Kidney (tissue), 14 donors: ENCODE results near the gene MTCL1. TPM values are rescaled to one million over a fixed set of nuclear protein-coding genes. Genes with fewer than 3 reads are reported as not detected.

ENCODE experiments used
- DNase-seq, 5 donors: peaks; one replicate each; pipeline ENCODE4 v3.0.0-alpha.2; 2013 to 2020
- FAIRE-seq: peaks from 2 replicates; lab custom pipeline; 2012; peaks lifted over from hg19 to GRCh38; lab: Jason Lieb, UNC
- H3K27ac ChIP-seq, 2 donors: one replicate each; pipeline ENCODE4 v1.7.0; 2013; ENCODE audit warnings: low read depth in 2 of 2, low read length in 2 of 2, inconsistent platforms in 1 of 2
- H3K27me3 ChIP-seq: one replicate; pipeline ENCODE4 v1.7.1; 2013; ENCODE audit warnings: low read length, inconsistent platforms; ENCODE audit not compliant: control insufficient read depth, insufficient read depth
- H3K36me3 ChIP-seq, 3 donors: one replicate each; pipeline versions ENCODE4 v1.7.0 to v1.7.1; 2013; ENCODE audit warnings: low read length in 3 of 3, control low read depth in 1 of 3, inconsistent platforms in 1 of 3; ENCODE audit not compliant: insufficient read depth in 3 of 3, control insufficient read depth in 2 of 3
- H3K4me1 ChIP-seq, 3 donors: one replicate each; pipeline versions ENCODE4 v1.7.0 to v1.7.1; 2013; ENCODE audit warnings: low read length in 3 of 3, inconsistent platforms in 1 of 3, low read depth in 1 of 3; ENCODE audit not compliant: control insufficient read depth in 2 of 3, insufficient read depth in 2 of 3
- H3K4me3 ChIP-seq, 3 donors: one replicate each; pipeline versions ENCODE4 v1.7.0 to v1.8.1; 2013; ENCODE audit warnings: low read length in 3 of 3, control low read depth in 1 of 3, inconsistent platforms in 1 of 3
- H3K9ac ChIP-seq, 3 donors: one replicate each; pipeline versions ENCODE4 v1.7.0 to v1.7.1; 2013; ENCODE audit warnings: low read length in 3 of 3, control low read depth in 1 of 3, inconsistent platforms in 1 of 3
- H3K9me3 ChIP-seq, 3 donors: one replicate each; pipeline versions ENCODE4 v1.7.0 to v1.7.1; 2013; ENCODE audit warnings: low read length in 3 of 3, control low read depth in 1 of 3, inconsistent platforms in 1 of 3; ENCODE audit not compliant: control insufficient read depth in 2 of 3, insufficient read depth in 1 of 3
- intact Hi-C: fragments of 100-400 bp; cut with DNase I; formaldehyde crosslinking; loops from one replicate; pipeline ENCODE4 v1.11.1; 2022
- polyA plus RNA-seq: library from polyadenylated mRNA; stranded (reverse); fragments of 350-450 nt; fragmentation: Illumina TruSeq; extraction: RNeasy Lipid Tissue Mini Kit (QIAGEN cat#74804); gene quantifications from one replicate; pipeline ENCODE4 v1.2.3, GENCODE V29; 2014; ENCODE audit warnings: low read depth, low replicate concordance; ENCODE audit not compliant: insufficient read depth
- total RNA-seq: library from RNA; stranded (reverse); fragmentation: NEBNext Ultra II Directional; extraction: Animal tissue kit (Norgen Biotek cat#: 25700); gene quantifications from one replicate; pipeline ENCODE4 v1.2.1, GENCODE V29; 2021
- TF ChIP-seq, protein P1 (sequence below): IDR thresholded peaks from 3 replicates; pipeline ENCODE4 v1.5.1; 2012; ENCODE audit warnings: mild to moderate bottlenecking, moderate library complexity, borderline replicate concordance; ENCODE audit not compliant: insufficient read depth; ENCODE audit errors: extremely low read depth
- donor health status: control.
- donor health status: control.
- donor health status: control.
- donor health status: control.
- donor health status: control.
- donor health status: DM: yes; HTN: yes; CAD: no.
- donor health status: Normal renal cell carcinoma (clear cell type).

Gene MTCL1
- total and polyA plus RNA-seq, 2 donors from 2014 or later: 2.5 to 15.3 TPM

DNA sequence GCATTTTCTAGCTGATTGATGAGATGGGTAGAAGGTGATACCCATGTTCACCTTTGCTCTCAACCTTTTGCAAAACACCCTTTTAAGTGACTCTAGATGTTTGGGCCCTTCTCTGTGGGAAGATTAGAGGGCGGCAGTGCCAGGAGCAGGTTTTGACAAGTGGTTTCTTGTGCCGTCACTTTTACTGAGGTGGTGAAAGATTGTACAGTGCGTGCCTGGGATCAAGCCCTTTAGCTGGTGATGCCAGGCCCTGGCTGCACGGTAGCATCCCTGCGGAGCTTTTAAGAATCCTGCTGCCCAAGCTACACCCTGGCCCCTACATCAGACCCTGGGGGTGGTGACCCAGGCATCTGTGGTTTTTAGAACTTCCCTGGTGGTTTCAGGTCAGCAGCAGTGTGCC is 29.1 kb downstream of the MTCL1 start:
- TF ChIP-seq, protein P1, sequence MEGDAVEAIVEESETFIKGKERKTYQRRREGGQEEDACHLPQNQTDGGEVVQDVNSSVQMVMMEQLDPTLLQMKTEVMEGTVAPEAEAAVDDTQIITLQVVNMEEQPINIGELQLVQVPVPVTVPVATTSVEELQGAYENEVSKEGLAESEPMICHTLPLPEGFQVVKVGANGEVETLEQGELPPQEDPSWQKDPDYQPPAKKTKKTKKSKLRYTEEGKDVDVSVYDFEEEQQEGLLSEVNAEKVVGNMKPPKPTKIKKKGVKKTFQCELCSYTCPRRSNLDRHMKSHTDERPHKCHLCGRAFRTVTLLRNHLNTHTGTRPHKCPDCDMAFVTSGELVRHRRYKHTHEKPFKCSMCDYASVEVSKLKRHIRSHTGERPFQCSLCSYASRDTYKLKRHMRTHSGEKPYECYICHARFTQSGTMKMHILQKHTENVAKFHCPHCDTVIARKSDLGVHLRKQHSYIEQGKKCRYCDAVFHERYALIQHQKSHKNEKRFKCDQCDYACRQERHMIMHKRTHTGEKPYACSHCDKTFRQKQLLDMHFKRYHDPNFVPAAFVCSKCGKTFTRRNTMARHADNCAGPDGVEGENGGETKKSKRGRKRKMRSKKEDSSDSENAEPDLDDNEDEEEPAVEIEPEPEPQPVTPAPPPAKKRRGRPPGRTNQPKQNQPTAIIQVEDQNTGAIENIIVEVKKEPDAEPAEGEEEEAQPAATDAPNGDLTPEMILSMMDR: no peak
- FAIRE-seq (no peak), DNase-seq (no peak)
- H3K27ac ChIP-seq: no peak overlapping the region
- intact Hi-C loops: no loop called here
- H3K4me3 ChIP-seq: no peak overlapping the region
- H3K4me1 ChIP-seq: no peaks in the 10 kb centered on the region
- no peaks in the 10 kb centered on the region for H3K36me3 ChIP-seq
- no peak overlapping the region for H3K9ac ChIP-seq
- H3K27me3 ChIP-seq: no peaks in the 10 kb centered on the region
- H3K9me3 ChIP-seq: no peaks in the 10 kb centered on the region

DNA sequence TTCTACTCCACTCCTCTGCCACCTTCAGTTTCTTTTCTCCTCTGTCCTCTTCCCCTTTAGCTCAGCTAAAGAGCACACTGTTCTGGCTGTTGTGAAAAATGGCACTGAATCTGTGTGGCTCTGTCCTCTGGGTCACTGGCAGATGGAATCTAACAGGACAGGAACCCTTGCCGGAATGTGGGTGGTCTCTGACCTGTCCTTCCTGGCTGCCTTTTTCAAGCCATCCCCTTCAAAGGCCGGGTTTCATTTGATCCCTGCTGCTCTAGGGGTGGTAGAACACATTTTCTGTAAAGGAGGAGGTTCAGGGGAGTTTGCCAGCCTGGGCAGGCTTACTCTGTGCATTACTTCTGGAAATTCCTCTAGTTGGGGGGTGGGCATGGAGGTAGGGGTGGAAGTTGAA is 29.9 kb downstream of the MTCL1 start:
- H3K9ac ChIP-seq: no peak overlapping the region
- H3K9me3 ChIP-seq: no peaks in the 10 kb centered on the region
- H3K27me3 ChIP-seq: no peaks in the 10 kb centered on the region
- no peaks in the 10 kb centered on the region for H3K36me3 ChIP-seq
- H3K4me1 ChIP-seq: no peaks in the 10 kb centered on the region
- TF ChIP-seq, protein P1: no peak
- H3K4me3 ChIP-seq: no peak overlapping the region
- FAIRE-seq (no peak), DNase-seq (peak in 3 of 5 donors; percentile 35 to 59 (median 56))
- intact Hi-C loops: no loop called here
- H3K27ac ChIP-seq: no peak overlapping the region

DNA sequence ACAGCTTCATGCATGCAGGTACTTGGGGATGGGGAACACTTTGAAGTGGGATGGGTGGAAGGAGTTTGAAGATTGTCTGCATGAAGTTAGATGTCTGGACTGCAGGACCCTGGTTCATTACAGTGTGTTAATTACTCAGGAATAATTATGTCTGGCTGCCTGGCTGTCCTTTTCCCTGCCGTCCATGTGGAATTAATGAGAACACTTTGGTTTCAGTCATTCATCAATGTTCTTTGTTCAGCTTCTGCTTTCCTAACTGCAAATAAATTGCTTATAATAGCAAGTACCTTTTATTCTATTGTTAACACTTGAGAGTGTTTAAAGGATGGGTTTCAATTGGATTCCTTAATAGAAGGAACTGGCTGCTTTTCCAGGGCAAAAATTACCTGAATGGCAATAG is 35.8 kb downstream of the MTCL1 start:
- intact Hi-C loops: no loop called here
- H3K27ac ChIP-seq: no peak overlapping the region
- H3K9ac ChIP-seq: no peak overlapping the region
- no peaks in the 10 kb centered on the region for H3K36me3 ChIP-seq
- FAIRE-seq: no peak
- H3K27me3 ChIP-seq: no peaks in the 10 kb centered on the region
- H3K9me3 ChIP-seq: no peaks in the 10 kb centered on the region
- TF ChIP-seq, protein P1: no peak
- no peak for DNase-seq
- no peaks in the 10 kb centered on the region for H3K4me1 ChIP-seq
- H3K4me3 ChIP-seq: no peak overlapping the region

DNA sequence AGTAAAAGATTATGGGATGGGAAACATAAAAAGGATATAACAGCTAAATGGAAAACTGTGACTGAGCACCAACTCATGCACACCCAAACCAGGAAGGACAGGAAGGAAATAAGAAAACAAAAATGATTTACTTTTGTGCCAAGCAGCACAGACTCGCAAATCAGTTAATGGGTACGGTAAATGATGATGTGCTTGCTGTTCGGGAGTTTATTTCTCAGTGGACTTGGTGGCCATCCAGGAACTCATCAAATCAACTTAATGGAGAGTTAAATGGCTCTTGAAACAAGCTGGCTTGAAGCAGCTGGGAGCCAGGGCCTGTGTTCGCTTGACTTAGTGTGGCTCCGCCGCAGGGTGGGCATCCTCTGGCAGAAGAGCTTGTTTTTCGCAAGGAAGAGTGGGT is 36.2 kb downstream of the MTCL1 start:
- Histone ChIP-seq H3K9ac (no peak overlapping the region), H3K27me3 (no peaks in the 10 kb centered on the region), H3K36me3 (no peaks in the 10 kb centered on the region), H3K4me3 (no peak overlapping the region), H3K9me3 (no peaks in the 10 kb centered on the region), H3K27ac (no peak overlapping the region), H3K4me1 (no peaks in the 10 kb centered on the region)
- DNase-seq (no peak), FAIRE-seq (no peak)
- TF ChIP-seq, protein P1: no peak
- intact Hi-C loops: no loop called here
